ENCODE measurements around the gene KLHL30. TPM values are rescaled to one million over a fixed set of nuclear protein-coding genes. Genes with fewer than 3 reads are reported as not detected.

KLHL30 gene
- total RNA-seq, 2 experiments from 2014 or later = not detected

DNA sequence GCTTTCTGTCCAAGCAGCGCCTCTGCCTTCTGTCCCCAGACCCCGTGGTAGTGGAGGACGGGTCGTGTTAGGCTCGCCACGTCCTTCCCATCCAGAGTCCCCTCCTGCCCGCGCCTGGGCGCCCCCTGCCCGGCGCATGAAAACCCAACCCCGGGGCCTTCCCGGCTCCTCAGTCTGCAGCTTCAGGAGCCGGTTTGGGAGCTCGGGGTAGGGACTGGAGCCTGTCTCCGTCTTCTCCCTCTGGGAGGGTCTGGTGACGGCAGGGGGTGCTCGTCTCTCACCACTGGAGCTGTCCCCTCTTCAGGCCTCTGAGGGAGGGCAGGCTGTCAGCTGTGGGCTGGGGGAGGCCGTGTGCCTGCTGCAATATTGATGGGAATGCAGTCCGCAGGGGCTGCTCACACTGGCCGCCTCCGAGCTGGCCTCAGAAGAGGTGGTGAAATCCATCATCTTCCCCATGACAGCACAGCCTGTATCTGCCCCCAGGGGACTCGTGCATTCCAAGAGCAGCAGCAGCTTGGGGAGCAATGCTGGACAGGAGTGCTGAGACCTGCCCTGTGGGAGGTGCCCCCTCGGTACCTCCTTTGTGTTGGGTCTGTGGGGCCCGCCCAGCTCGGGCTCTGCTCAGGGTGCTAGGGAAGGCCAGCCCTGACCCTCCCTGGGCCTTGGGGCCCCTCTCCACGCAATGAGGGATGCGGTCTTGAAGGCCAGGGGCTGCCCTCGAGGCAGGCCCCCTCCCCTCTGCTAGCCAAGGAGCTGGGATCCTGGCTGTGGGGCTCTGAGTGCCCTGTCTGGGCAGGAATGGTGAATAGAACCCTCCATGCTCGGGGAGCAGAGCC lies 17.8 kb upstream of the KLHL30 start:
- H3K36me3 Mint-ChIP-seq (ENCODE audit: low read depth) = no peaks in the 10 kb centered on the region
- H3K9me3 Mint-ChIP-seq = no peaks in the 10 kb centered on the region
- no peak overlapping the region for H3K27ac Mint-ChIP-seq
- H3K27me3 Mint-ChIP-seq = peaks cover 6% of the 10 kb centered on the region
- ChIA-PET CTCF (interaction anchor here (0.5 kb wide), 1 partner anchor 355 kb away, joined by 4 read pairs; no protein-coding TSS in a partner anchor), POLR2A (no interaction called here)
- H3K4me3 Mint-ChIP-seq = no peak overlapping the region
- DNase-seq = no peak
- H3K4me1 Mint-ChIP-seq = no peaks in the 10 kb centered on the region

DNA sequence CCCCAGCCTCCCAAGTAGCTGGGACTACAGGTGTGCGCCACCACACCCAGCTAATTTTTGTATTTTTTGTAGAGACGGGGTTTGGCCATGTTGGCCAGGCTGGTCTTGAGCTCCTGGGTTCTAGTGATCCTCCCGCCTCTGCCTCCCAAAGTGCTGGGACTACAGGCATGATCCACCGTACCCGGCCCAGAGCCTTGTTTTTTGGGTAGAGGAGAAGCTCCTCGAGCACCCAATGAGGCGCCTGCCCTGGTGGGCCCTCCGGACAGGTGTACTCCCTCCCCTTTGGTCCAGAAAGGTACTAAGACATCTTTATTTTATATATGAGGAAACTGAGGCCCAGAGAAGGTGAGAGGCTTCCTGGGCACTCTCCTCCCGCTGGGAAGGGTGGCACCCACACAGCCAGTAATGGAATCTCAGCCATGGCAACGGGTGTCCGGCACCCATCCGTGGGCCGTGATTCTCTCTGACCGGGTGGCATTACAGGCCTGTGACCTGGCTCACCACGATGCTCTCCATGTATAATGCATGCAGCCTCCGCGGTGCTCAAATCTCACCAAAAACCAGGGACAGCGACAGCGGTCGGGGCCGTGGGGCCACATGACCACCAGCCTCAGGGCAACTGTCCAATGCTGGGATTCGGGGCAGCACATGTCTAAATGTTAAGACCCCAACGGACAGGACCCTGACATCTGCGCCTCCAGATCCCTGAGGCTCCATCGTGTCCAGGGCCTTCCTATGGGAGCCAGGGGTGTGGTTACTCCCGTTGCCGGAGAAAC lies 16.8 kb upstream of the KLHL30 start:
- Mint-ChIP-seq H3K9me3 (no peaks in the 10 kb centered on the region), H3K4me3 (no peak overlapping the region), H3K27me3 (peaks cover 6% of the 10 kb centered on the region), H3K4me1 (no peaks in the 10 kb centered on the region), H3K27ac (no peak overlapping the region), H3K36me3 (ENCODE audit: low read depth) (no peaks in the 10 kb centered on the region)
- no peak for DNase-seq
- CTCF ChIA-PET = no interaction called here
- POLR2A ChIA-PET = no interaction called here

DNA sequence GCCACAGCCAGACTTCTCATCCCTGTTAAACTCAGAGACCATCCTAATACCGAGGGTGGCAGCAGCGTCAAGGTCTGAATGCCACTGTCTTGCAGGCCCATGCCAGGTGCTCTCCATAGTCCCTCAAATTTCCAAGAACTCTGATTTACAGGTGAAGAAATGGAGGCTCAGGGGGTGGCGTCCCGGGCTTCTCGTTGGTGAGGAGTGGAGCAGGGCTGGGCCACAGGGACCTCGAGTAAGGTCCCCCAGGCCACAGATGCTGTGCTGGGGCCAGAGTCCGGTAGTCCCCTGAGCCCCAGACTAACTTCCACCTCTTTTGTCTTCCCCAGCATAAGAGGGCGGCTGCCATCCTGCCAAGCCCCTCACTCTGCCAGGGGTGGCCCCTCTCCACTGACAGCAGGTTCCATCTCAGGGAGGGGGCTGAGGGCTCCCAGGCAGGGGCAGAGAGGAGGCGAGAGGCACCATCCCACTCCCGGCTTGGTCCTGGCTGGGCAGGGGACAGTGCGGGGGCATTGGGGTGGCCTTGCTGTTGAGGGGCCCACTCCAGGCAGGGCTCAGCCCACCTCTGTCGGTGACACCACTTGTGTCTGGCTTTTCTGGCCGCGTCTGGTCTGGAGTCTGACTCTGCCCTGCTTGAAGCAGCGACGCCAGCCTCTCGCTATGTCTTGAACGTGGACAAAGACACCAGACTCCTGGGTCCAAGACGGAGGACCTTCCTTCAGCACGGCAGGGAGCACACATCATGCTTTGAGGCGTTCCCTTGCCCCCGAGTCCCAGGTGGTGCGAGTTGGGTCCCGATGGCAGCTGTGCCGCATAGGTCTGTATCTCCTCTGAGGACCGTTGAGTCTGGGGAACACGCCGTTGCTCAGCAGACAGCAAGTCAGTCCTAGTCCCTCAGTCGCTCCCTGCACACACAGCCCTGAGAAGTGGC lies 15.9 kb upstream of the KLHL30 start:
- no peak overlapping the region for H3K4me3 Mint-ChIP-seq
- ChIA-PET POLR2A (no interaction called here), CTCF (no interaction called here)
- H3K27me3 Mint-ChIP-seq = peaks cover 3% of the 10 kb centered on the region
- H3K4me1 Mint-ChIP-seq = no peaks in the 10 kb centered on the region
- H3K9me3 Mint-ChIP-seq = no peaks in the 10 kb centered on the region
- DNase-seq = no peak
- H3K36me3 Mint-ChIP-seq (ENCODE audit: low read depth) = no peaks in the 10 kb centered on the region
- H3K27ac Mint-ChIP-seq = no peak overlapping the region

DNA sequence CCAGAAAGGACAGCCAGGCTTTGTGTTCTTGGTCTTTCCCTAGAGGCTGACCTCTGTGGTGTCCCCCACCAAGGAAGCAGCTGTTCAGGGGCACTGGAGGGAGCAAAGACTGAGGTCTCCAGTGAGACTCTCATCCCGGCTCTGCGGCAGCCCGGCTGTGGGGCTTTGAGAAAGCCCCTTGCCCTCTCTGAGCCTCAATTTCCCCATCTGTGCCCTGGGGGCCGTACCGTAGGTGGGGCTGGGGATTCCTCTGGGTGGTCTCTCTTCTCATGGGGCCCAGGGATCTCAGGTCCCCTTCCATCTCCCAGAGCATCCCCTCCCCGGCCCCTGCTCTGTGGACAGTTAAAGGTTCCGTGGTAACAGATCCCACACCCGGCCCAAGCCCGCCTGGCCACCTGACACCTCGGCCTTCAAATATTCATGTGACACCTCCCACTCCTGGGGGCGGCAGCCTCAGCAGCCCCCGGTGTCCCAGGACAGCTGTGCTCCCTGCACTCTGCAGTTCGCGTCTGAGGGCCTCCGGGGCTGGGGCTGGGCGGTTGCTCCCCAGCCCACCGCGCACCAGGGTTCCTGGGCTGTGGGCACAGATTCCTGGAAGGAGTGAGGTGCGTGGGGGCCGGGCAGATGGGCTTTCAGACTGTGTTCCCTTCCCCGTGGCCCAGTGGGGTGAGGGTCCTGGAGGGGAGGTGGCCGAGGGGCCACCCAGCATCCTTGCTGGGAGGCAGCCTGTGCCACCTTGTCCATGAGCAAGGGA lies 15.1 kb upstream of the KLHL30 start:
- Mint-ChIP-seq H3K27me3 (peaks cover 2% of the 10 kb centered on the region), H3K27ac (no peak overlapping the region), H3K36me3 (ENCODE audit: low read depth) (no peaks in the 10 kb centered on the region), H3K9me3 (no peaks in the 10 kb centered on the region), H3K4me1 (no peaks in the 10 kb centered on the region), H3K4me3 (no peak overlapping the region)
- POLR2A ChIA-PET = no interaction called here
- CTCF ChIA-PET = no interaction called here
- DNase-seq = no peak

DNA sequence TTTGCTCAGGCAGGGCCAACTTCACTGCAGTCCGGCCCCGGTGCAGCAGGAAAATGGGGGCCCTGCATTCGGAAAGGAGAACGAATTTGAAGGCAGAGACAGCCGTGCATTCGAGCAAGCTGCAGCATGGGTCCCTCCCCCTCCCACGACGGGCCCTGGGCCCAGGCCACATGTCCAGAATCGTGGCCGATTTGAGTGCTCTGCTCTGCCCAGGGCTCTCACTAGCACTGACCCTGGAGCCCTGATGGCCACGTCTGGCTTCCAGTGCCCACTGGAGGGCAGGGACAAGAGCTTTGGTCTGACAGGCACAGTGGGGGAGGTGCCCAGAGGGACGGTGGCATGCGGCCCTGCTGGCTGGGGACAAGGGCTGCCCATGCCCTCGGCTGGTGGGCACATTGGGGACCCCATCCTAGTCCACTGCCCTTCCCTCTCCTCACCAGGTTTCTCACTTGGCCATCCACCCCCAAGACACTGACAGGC lies 14.4 kb upstream of the KLHL30 start:
- H3K27ac Mint-ChIP-seq = no peak overlapping the region
- H3K9me3 Mint-ChIP-seq = no peaks in the 10 kb centered on the region
- no peaks in the 10 kb centered on the region for H3K36me3 Mint-ChIP-seq (ENCODE audit: low read depth)
- peaks cover 2% of the 10 kb centered on the region for H3K27me3 Mint-ChIP-seq
- H3K4me3 Mint-ChIP-seq = no peak overlapping the region
- H3K4me1 Mint-ChIP-seq = no peaks in the 10 kb centered on the region
- ChIA-PET POLR2A (no interaction called here), CTCF (no interaction called here)
- DNase-seq = no peak

DNA sequence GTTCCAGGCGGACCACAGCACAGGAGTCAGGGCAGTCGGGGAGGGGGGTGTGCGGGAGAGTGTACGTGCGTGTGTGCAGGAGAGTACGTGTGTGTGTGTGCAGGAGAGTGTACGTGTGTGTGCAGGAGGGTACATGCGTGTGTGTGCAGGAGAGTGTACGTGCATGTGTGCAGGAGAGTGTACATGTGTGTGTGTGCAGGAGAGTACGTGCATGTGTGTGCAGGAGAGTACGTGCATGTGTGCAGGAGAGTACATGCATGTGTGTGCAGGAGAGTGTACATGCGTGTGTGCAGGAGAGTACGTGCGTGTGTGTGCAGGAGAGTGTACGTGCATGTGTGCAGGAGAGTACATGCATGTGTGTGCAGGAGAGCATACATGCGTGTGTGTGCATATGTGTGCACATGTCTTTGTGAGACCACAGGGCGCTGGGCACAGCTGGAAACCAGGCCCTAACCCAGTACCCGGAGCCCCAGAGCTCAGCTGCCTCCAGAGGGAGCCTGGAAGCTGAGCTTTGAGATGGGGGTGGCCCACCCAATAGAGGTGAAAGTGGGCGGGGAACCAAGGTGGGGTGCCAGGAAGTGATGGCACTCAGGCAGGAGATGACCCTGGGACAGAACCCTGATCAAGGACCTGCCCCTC lies 13.9 kb upstream of the KLHL30 start:
- no peaks in the 10 kb centered on the region for H3K36me3 Mint-ChIP-seq (ENCODE audit: low read depth)
- H3K9me3 Mint-ChIP-seq = no peaks in the 10 kb centered on the region
- ChIA-PET CTCF (no interaction called here), POLR2A (no interaction called here)
- DNase-seq = no peak
- H3K27me3 Mint-ChIP-seq = peaks cover 2% of the 10 kb centered on the region
- no peaks in the 10 kb centered on the region for H3K4me1 Mint-ChIP-seq
- no peak overlapping the region for H3K27ac Mint-ChIP-seq
- H3K4me3 Mint-ChIP-seq = no peak overlapping the region

DNA sequence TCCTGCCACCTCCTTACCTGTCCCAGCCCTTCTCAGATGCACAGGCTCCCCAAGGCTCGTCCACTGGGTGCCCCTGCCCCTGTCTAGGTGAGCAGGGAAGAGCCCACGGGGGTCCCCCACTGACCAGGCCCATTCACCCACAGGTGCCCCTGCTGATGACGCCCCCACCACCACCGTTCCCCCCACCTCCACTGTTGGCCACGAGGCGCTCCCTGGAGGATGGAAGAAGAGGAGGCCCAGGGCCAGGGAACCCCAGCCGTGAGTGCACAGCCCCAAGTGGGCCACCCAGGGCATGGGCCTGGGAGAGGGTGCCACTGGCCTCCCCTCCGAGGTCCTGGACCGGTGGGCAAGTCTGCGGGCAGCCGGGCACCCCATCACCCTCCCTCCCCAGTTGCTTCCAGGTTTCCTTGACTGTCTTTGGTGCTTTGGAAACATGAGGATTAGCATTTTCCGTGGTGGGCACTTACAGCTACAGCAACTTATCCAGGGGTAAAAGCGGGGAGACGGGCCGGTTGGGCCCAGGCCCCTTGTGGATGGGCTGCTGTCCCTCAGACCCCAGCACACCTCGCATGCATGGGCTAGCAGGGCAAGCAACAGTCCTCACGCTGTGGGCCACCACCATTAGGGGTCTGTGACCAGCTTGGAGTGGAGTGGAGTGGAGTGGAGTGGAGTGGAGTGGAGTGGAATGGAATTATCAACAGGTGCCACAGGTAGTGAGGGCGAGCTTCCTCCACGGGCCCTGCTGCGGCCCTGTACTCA lies 13.2 kb upstream of the KLHL30 start:
- Mint-ChIP-seq H3K27me3 (no peaks in the 10 kb centered on the region), H3K27ac (no peak overlapping the region), H3K4me1 (no peaks in the 10 kb centered on the region), H3K9me3 (no peaks in the 10 kb centered on the region), H3K4me3 (no peak overlapping the region), H3K36me3 (ENCODE audit: low read depth) (no peaks in the 10 kb centered on the region)
- DNase-seq = no peak
- ChIA-PET CTCF (no interaction called here), POLR2A (no interaction called here)

DNA sequence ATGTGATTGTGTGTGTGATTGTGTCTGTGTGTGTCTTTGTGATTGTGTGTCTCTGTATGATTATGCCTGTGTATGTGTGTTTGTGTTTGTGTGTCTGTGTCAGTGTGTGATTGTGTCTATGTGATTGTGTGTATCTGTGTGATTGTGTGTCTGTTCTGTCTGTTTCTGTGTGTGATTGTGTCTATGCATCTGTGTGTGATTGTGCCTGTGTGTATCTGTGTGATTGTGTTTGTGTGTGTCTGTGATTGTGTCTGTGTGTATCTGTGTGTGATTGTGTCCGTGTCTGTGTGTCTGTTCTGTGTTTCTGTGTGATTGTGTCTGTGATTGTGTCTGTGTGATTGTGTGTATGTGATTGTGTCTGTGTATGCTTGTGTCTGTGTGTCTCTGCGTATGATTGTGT lies 12.1 kb upstream of the KLHL30 start:
- H3K36me3 Mint-ChIP-seq (ENCODE audit: low read depth) = no peaks in the 10 kb centered on the region
- POLR2A ChIA-PET = no interaction called here
- no peak overlapping the region for H3K27ac Mint-ChIP-seq
- H3K9me3 Mint-ChIP-seq = no peaks in the 10 kb centered on the region
- no peak overlapping the region for H3K4me3 Mint-ChIP-seq
- no peak for DNase-seq
- no peaks in the 10 kb centered on the region for H3K4me1 Mint-ChIP-seq
- CTCF ChIA-PET = no interaction called here
- H3K27me3 Mint-ChIP-seq = no peaks in the 10 kb centered on the region

DNA sequence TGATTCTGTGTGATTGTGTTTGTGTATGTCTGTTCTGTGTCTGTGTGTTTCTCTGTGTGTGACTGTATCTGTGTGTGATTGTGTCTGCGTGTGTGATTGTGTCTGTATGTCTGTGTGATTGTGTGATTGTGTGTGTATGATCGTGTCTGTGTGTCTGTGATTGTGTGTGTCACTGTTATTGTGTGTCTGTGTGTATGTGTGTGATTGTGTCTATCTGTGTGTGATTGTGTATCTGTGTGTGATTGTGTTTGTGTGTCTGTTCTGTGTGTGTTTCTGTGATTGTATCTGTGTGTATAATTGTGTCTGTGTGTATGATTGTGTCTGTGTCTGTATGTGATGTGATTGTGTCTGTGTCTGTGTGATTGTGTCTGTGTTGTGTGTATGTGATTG lies 11.7 kb upstream of the KLHL30 start:
- Mint-ChIP-seq H3K27me3 (no peaks in the 10 kb centered on the region), H3K36me3 (ENCODE audit: low read depth) (no peaks in the 10 kb centered on the region), H3K4me1 (no peaks in the 10 kb centered on the region), H3K9me3 (no peaks in the 10 kb centered on the region), H3K27ac (no peak overlapping the region), H3K4me3 (no peak overlapping the region)
- no peak for DNase-seq
- POLR2A ChIA-PET = no interaction called here
- CTCF ChIA-PET = interaction anchor here (0.8 kb wide), 1 partner anchor 203 kb away, joined by 3 read pairs; no protein-coding TSS in a partner anchor

DNA sequence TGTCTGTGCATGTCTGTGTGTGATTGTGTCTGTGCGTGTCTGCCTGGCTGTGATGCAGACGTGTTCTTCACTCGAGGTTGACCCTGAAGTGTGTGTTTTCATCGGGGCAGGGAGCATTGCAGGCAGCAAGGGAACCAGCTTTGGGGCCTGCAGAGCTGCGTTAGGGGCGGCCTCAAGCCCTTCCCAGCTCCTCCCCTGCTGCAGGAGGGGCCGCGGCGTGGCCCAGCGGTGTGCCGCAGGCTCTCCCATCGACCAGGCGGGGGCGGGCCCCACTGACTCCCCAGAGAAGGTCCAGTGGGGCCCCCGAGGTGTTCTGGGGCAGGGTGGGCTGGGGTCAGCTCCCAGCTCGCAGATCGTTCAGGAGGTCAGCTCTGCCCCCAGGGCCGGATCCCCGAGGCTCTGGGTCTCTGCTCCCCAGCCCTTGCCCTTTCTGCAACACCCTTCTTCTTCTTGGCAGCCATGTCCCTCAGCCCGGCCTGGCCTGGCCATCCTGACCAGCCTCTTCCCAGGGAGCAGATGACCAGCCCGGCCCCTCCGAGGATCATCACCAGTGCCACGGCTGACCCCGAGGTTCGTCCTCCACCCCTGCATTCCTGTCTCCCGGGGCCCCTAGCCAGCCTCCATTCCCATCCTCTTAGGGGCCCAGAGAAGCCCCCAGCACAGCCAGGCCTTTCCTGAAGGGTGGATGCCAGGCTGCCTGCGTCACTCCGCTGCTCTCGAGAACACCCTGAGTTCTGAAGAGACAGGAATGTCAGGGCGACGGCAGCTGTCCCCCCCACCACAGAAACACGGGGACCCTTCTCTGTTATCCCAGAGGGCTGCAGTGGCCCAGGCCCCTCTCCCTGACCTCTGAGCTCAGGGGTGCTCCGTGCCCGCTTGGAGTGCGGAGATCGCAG lies 11.1 kb upstream of the KLHL30 start:
- H3K9me3 Mint-ChIP-seq = no peaks in the 10 kb centered on the region
- no peaks in the 10 kb centered on the region for H3K4me1 Mint-ChIP-seq
- no peak for DNase-seq
- H3K36me3 Mint-ChIP-seq (ENCODE audit: low read depth) = no peaks in the 10 kb centered on the region
- CTCF ChIA-PET = interaction anchor here (0.8 kb wide), 1 partner anchor 204 kb away, joined by 3 read pairs; no protein-coding TSS in a partner anchor
- no peaks in the 10 kb centered on the region for H3K27me3 Mint-ChIP-seq
- no peak overlapping the region for H3K27ac Mint-ChIP-seq
- POLR2A ChIA-PET = no interaction called here
- H3K4me3 Mint-ChIP-seq = no peak overlapping the region

DNA sequence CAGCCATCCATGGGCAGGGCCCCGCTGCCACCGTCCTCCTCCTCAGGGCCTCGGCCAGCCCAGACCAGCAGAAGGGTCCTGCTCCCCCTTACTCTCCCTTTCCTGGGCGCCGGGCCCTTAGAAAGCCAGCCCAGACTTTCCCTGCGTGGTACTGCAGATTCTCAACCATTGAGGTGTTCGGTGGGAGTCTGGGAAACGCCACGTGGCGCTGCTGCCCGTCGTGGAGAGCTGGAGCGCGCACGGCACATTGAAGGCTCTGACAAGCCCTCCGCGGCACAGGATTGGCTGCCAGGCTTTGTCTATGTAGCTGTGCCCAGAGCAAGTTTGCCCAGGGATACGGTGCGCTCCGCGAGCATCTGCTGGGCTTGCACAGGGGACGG lies 10.4 kb upstream of the KLHL30 start:
- ChIA-PET POLR2A (no interaction called here), CTCF (no interaction called here)
- no peak overlapping the region for H3K27ac Mint-ChIP-seq
- H3K36me3 Mint-ChIP-seq (ENCODE audit: low read depth) = no peaks in the 10 kb centered on the region
- H3K27me3 Mint-ChIP-seq = no peaks in the 10 kb centered on the region
- DNase-seq = no peak
- H3K9me3 Mint-ChIP-seq = no peaks in the 10 kb centered on the region
- no peaks in the 10 kb centered on the region for H3K4me1 Mint-ChIP-seq
- no peak overlapping the region for H3K4me3 Mint-ChIP-seq

Measured in activated CD4-positive, alpha-beta memory T cell treated with anti-CD3 and anti-CD28 coated beads, Interleukin-2, amount 10 ng/mL, durations not matched to agents 7 days and 5 days (primary cell).